Measurements from ENCODE around the gene RSF1.
"Not testable (repeated sequence)": the region's sequence is repeated elsewhere in the genome, so short reads cannot be mapped to it uniquely, and the experiment has no call there.

RSF1 gene

GRCh38 chr11:77687088-77687487 is 133.4 kb downstream of the RSF1 start:
- no peak for DNase-seq (ENCODE audit: low spot score)

GRCh38 chr11:77677138-77677537 is 143.4 kb downstream of the RSF1 start:
- no peak for DNase-seq (ENCODE audit: low spot score)

DNA sequence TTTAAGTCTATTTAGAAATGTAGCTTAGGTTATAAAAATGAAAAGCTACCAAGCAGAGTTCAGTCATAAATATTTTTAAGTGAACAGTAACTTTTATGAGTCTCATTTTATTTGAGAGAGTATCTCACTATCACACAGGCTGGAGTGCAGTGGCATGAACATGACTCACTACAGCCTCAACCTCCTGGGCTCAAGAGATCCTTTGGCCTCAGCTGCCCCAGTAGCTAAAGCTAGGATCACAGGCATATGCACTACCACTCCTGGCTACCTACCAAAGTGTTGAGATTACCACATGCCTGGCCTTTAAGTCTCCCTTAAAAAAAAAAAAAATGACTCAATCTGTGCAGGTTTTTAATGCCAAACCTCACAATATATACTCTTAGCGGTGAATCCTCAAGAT is 148.3 kb downstream of the RSF1 start:
- no peak for DNase-seq (ENCODE audit: low spot score)

GRCh38 chr11:77669848-77670511 is 150.5 kb downstream of the RSF1 start:
- DNase-seq (ENCODE audit: low spot score), result no peak

GRCh38 chr11:77668760-77669159 is 151.8 kb downstream of the RSF1 start:
- no peak for DNase-seq (ENCODE audit: low spot score)

GRCh38 chr11:77665240-77665965 is 155.1 kb downstream of the RSF1 start:
- no peak for DNase-seq (ENCODE audit: low spot score)

DNA sequence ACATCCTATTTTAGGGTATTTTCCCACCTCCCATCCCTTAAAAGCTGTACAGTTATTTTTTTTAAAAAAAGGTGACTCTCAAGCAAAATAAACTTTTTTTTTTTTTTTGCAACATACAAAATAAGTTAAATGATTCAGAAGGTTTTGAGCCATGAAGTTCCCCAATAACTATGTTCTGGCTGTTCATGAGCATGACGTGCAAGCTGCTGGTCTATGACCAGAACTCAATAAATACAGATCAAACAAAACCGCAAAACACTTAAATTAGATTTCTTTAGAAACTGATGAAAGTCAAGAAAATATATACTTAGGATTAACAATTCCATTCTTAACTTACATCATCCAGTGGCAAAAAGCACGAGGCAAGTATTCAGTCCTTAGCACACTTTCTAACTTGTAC is 158.9 kb downstream of the RSF1 start:
- DNase-seq (ENCODE audit: low spot score), result no peak

DNA sequence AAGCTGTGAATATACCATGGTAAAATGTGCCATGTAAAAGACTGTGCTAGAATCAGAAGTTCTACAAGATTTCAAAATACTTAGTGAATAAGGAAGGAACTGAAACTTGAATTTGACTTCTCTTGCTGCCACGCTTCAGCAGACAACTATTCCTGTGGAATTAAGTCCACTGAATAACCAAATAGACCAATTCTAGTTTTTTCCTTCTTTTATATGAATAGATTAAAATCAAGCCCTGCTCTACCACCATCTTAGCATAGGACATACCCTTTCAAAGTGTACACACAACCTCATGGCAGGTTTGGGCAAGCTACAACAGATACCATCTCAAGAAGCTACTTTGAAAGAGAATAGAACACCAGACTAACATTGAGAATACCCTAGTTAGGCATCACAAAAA is 159.6 kb downstream of the RSF1 start:
- no peak for DNase-seq (ENCODE audit: low spot score)

DNA sequence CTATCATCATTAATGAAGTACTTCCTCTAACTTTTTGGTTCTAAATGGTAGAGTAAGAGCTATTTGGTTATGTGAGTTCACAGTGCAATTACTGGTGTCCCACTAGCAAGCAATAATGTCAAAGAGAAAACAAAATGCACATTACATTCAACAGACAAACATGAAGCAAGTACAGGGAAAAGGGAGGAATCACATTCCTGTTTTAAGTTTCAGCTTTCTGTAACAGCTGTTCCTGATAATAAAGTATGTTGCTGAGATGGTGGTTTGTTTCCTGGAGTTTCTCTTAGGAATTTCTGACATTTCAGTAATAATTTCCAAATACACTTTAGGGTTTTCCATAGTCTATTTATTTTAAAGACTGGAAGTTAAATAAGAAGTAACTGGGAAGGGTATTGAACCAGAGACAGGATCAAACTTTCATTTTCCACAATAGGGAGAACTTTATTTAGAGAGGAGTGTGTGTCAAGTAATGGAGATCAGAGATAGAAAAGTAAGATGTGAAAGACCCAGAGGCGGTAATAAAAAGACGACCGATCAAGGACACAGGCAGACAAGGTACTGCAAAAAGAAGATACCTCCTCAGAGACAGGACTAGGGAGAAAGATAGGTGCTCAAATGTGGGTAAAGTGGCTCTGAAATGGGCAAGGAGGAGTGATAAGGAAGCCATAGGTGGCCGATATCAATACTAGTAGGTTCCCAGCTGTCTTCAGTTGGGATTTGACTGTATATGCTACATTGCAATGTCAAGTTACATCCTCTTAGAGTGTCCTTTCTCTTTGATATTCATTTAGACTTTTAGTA is 162.1 kb downstream of the RSF1 start:
- DNase-seq (ENCODE audit: low spot score), result no peak

- no peak for DNase-seq (ENCODE audit: low spot score)
Observed at GRCh38 chr11:77656362-77656761, 164.2 kb downstream of the RSF1 start.

DNA sequence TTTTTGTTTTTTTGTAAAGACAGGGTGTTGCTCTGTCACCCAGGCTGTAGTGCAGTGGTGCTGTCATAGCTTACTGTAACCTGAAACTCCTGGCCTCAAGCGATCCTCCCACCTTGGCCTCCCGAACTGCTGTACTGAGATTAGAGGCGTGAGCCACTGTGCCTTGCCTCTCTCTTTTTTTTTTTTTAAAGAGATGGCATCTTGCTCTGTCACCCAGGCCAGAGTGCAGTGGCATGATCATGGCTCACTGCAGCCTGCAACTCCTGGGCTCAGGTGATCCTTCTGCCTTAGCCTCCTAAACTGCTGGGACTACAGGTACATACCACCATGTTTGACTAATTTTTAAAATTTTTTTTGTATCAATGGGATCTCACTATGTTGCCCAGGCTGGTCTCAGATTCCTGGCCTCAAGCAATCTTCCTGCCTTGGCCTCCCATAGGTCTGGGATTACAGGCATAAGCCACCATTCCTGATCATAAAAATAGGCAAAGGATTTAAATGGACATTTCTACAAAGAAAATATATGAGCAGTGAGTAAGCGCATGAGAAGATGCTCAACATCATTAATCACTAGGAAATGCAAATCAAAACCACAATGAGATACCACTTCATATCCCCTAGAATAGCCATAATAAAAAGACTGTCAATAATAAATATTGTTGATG is 165.6 kb downstream of the RSF1 start:
- no peak for DNase-seq (ENCODE audit: low spot score)

- no peak for DNase-seq (ENCODE audit: low spot score)
Observed at GRCh38 chr11:77650123-77650522, 170.4 kb downstream of the RSF1 start.

DNA sequence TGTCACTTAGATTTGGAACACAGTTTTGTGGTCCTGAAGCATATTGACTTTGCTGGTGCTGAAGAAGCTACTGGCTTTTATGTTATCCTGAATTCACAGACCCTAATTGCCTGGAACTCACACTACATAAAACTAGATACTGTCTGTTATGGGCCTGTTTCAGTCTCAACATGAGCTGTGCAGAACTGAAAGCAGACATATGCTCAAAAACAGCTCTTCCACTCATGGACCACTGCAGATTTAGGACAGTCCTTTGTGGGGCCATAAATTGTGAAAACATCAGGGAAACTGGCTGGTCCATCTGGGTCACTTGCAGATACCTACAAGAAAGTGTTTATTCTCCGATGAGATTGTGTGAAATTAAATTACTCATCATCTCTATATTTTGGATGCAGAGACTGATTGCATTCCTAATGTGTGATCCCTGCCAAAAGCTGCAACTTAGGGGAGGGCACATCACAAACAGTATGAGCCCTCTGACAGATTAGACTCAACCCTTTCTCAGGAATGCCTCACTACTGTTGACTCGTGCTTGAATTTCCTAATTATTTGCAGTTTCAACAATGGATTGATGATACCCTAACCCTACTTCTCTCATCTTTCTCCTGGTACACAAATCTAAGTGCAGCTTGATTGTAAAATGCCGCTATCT is 172.7 kb downstream of the RSF1 start:
- no peak for DNase-seq (ENCODE audit: low spot score)

DNA sequence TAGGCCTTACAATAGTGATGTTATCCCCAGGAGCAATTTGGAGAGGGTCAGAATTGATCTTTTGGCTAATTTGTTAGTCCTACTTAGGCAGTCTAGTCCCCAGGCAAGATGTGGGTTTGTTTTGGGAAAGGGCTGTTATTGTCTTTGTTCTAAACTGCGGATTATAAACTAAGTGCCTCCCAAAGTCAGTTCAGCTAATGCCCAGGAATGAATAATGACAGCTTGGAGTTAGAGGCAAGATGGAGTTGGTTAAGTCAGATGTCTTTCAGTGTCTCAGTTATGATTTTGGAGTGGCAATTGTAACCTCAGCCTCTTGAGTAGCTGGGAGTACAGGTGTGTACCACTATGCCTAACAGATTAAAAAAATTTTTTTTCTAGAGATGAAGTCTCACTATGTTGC is 175.6 kb downstream of the RSF1 start:
- no peak for DNase-seq (ENCODE audit: low spot score)

- no peak for DNase-seq (ENCODE audit: low spot score)
Observed at GRCh38 chr11:77642228-77642627, 178.3 kb downstream of the RSF1 start.

DNA sequence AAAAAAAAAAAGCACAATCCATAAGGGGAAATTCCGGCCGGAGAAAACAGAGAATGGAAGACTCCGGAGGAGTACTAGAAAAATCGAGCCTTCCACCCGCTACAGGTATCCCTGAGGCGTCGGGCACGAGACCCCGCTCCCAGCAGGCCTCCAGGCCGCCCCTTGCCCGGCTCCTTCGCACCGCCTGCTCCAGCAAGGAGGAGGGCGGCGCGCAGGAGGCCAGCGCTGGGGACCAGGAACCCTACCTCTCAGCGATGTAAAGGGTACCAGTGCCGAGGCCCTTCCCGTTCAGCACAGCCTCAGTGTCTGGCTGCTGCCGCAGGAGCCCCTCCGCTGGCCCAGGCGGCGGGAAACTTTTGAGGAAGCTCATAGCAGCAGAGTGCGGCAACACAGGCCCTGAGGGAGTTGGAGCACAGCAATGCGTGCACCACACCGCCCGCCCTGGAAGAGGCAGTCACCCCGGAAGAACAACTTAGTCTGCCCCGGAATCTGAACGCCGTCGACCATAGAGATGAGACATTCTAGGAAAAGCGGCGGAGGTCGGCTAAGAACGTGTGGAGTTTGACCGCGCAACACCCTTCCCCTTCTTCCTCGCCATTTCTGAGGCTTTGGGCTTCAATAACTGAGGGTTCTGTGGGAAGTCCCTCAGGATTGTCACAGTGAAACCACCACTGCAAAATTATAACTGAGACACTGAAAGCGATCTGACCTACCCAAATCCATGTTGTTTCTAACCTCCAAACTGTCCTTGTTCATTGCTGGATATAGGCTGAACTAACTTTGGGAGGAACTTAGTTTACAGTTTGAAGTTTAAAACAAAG is 183.0 kb downstream of the RSF1 start, which contains the start of gene CLNS1A:
Gene CLNS1A (minus strand): TSS at position 450 of the 821 bp plus-strand sequence. CDS start 80 bp downstream, at position 370.
- peak; percentile 93 for DNase-seq (ENCODE audit: low spot score)

DNA sequence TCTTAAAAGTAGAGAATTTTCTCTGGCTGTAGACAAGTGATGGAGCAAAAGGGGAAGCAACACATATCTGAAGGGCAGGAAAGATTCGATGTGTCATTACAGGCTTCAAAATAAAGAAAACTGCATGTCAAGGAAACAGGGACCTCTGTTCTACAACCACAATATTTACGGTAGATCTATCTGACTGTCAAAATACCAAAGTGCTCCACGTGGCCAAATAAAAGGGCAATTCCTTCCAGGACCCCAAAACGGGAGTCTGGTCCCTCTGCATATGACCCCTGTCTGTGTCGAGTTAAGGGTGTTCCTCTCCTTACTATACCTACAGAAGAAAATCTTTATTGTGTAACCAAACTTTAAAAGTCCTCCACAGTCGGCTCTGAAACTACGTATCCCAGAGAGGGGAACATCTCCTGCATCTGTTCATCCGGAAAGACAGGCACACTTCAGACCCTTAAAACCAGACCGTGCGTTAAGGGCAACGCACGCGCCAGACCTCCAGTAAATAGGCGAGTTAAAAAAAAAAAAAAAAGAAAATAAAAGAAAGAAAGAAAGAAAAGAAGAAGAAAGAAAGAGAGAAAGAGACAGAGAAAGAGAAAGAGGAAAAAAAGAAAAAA is 183.7 kb downstream of the RSF1 start:
- no peak for DNase-seq (ENCODE audit: low spot score)

DNA sequence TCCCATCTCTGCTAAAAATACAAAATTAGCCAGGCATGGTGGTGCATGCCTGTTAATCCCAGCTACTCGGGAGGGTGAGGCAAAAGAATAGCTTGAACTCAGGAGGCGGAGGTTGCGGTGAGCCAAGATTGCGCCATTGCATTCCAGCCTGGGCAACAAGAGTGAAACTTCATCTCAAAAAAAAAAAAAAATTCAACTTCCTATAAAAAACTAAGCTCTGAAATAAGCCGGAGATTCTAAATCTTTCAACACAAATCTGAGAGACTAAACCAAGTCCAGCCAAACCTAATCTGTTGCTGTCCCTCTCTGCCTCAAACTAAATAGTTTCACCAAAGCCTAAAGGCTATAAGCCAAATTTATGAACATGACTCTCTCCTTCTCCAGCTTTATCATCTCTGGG is 186.6 kb downstream of the RSF1 start:
- DNase-seq (ENCODE audit: low spot score), result not testable (repeated sequence)

GRCh38 chr11:77630157-77630710 is 190.3 kb downstream of the RSF1 start:
- DNase-seq (ENCODE audit: low spot score), result no peak

DNA sequence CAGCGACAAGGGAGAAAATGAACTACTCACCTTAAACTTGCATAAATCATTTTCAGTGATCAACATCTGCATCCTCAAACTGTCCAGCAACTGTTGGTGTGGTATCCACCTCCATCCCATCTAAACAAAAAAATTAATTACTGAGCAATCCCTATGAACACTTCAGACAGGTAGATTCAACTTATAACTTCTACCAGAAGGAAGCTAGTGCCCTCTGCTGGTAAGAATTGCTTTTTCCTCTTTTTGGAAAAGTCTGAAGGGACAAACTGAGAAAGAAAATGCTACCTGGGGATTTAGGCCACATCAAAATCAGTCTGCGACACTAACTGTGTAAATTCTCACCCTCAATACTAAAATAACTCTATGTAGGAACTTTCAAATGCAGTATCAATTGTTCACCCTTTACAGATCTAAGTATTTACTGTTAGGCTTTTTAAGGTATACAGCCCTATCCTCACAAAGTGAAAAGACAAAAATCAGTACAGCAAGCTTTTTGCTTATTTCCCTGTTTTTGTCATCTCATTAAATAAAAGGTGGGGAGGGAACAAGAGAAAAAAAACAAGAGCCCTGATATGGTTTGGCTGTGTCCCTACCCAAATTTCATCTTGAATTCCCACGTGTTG is 200.8 kb downstream of the RSF1 start:
- peak; percentile 38 for DNase-seq (ENCODE audit: low spot score)
